ENCODE results near the gene PLPPR1.

DNA sequence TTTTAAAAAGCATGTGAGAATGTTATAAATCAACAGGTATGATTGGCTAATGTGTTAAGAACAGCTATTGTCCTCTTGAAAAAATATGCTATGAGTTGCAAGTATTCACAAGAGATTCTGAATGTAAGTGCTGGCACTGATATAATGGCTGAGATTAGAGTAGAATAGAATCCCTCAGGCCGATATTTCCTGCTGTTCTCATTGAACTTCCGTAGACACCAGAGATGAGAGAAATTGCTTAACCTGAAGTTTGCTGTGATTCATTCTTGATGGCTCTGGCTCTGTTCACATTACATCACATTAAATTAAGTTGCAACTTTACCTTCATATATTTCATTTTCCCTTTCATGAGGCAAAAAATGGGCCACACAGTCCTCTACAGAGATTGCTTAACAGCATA lies 241.8 kb downstream of the PLPPR1 start:
- TF ChIP-seq JUND (IDR thresholded peaks at IDR 0.05) (no peak), RAD21 (IDR thresholded peaks at IDR 0.05) (no peak), FOXA1 (IDR thresholded peaks at IDR 0.05) (no peak)
- TF ChIP-seq, protein P1, sequence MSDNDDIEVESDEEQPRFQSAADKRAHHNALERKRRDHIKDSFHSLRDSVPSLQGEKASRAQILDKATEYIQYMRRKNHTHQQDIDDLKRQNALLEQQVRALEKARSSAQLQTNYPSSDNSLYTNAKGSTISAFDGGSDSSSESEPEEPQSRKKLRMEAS (IDR thresholded peaks at IDR 0.05), result no peak
- TF ChIP-seq, protein P2, sequence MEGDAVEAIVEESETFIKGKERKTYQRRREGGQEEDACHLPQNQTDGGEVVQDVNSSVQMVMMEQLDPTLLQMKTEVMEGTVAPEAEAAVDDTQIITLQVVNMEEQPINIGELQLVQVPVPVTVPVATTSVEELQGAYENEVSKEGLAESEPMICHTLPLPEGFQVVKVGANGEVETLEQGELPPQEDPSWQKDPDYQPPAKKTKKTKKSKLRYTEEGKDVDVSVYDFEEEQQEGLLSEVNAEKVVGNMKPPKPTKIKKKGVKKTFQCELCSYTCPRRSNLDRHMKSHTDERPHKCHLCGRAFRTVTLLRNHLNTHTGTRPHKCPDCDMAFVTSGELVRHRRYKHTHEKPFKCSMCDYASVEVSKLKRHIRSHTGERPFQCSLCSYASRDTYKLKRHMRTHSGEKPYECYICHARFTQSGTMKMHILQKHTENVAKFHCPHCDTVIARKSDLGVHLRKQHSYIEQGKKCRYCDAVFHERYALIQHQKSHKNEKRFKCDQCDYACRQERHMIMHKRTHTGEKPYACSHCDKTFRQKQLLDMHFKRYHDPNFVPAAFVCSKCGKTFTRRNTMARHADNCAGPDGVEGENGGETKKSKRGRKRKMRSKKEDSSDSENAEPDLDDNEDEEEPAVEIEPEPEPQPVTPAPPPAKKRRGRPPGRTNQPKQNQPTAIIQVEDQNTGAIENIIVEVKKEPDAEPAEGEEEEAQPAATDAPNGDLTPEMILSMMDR (IDR thresholded peaks at IDR 0.05; ENCODE audit: low read depth, low read length, missing input control), result no peak
